Activated naive CD4-positive, alpha-beta T cell treated with anti-CD3 and anti-CD28 coated beads, Interleukin-2, amount 10 ng/mL, durations not matched to agents 7 days and 5 days (primary cell): ENCODE results near the gene YBX2.

ENCODE experiments used
- CTCF ChIA-PET: fragments of 350-600 bp; sonication (Branson Sonifier 250); formaldehyde crosslinking; loops from one replicate; lab custom pipeline; 2021; ENCODE audit warnings: antibody characterized with exemption; lab: Charles Lee
- DNase-seq: peaks from one replicate; pipeline ENCODE4 v3.0.0-alpha.2; 2020
- H3K27ac Mint-ChIP-seq: one replicate; pipeline ENCODE4 v1.8.0; 2021; ENCODE audit warnings: mild to moderate bottlenecking, moderate library complexity, mixed read lengths
- H3K27me3 Mint-ChIP-seq: one replicate; pipeline ENCODE4 v1.8.0; 2021; ENCODE audit warnings: mild to moderate bottlenecking, mixed read lengths
- H3K36me3 Mint-ChIP-seq: one replicate; pipeline ENCODE4 v1.8.0; 2021; ENCODE audit warnings: mixed read lengths
- H3K4me1 Mint-ChIP-seq: one replicate; pipeline ENCODE4 v1.8.0; 2021; ENCODE audit warnings: mixed read lengths
- H3K4me3 Mint-ChIP-seq: one replicate; pipeline ENCODE4 v1.8.0; 2021; ENCODE audit warnings: mild to moderate bottlenecking, moderate library complexity, mixed read lengths
- H3K9me3 Mint-ChIP-seq: one replicate; pipeline ENCODE4 v1.8.0; 2021; ENCODE audit warnings: mixed read lengths

YBX2 gene

GRCh38 chr17:7284911-7285310 is 9.5 kb downstream of the YBX2 start:
- CTCF ChIA-PET = interaction anchor here (10.4 kb wide), 1 partner anchor 13 kb away, joined by 78 read pairs; no protein-coding TSS in a partner anchor
- Mint-ChIP-seq H3K36me3 (no peaks in the 10 kb centered on the region), H3K9me3 (no peaks in the 10 kb centered on the region), H3K4me3 (no peak overlapping the region), H3K4me1 (peaks cover 27% of the 10 kb centered on the region), H3K27ac (no peak overlapping the region), H3K27me3 (peaks cover 99% of the 10 kb centered on the region)
- no peak for DNase-seq

GRCh38 chr17:7283471-7284216 is 10.8 kb downstream of the YBX2 start:
- Mint-ChIP-seq H3K4me3 (no peak overlapping the region), H3K9me3 (no peaks in the 10 kb centered on the region), H3K4me1 (peaks cover 28% of the 10 kb centered on the region), H3K27me3 (peaks cover 89% of the 10 kb centered on the region), H3K27ac (no peak overlapping the region), H3K36me3 (no peaks in the 10 kb centered on the region)
- CTCF ChIA-PET = interaction anchor here (10.4 kb wide), 1 partner anchor 14 kb away, joined by 78 read pairs; no protein-coding TSS in a partner anchor
- no peak for DNase-seq

- Mint-ChIP-seq H3K27ac (no peak overlapping the region), H3K36me3 (no peaks in the 10 kb centered on the region), H3K4me3 (peak overlapping the region; percentile 3), H3K9me3 (no peaks in the 10 kb centered on the region), H3K4me1 (peaks cover 28% of the 10 kb centered on the region), H3K27me3 (peaks cover 81% of the 10 kb centered on the region)
- no peak for DNase-seq
- CTCF ChIA-PET = interaction anchor here (1.2 to 10.4 kb wide), 2 partner anchors 15 to 278 kb away, joined by 4 to 78 read pairs; partner anchors contain the start of gene SENP3
Measured at GRCh38 chr17:7282752-7283321, 11.6 kb downstream of the YBX2 start.

- Mint-ChIP-seq H3K4me3 (peak overlapping the region; percentile 71), H3K4me1 (peaks cover 28% of the 10 kb centered on the region)
- CTCF ChIA-PET = interaction anchor here (0.6 to 10.4 kb wide), 5 partner anchors 10 to 279 kb away, joined by 3 to 78 read pairs (median 4); partner anchors contain the start of gene SENP3
Measured at GRCh38 chr17:7281953-7282751, 12.3 kb downstream of the YBX2 start.

GRCh38 chr17:7281074-7281952 is 13.1 kb downstream of the YBX2 start, which contains the start of gene SLC2A4:
Gene SLC2A4, plus strand, starts transcription at chr17:7281718. Its CDS starts 217 bp downstream, at chr17:7281935.
- Mint-ChIP-seq H3K4me1 (peaks cover 28% of the 10 kb centered on the region), H3K27ac (peak within 1 kb of the TSS; percentile 45), H3K36me3 (no peaks in the 10 kb centered on the region), H3K27me3 (peaks cover 65% of the 10 kb centered on the region), H3K9me3 (no peaks in the 10 kb centered on the region), H3K4me3 (peak within 1 kb of the TSS; percentile 71)
- CTCF ChIA-PET = interaction anchor here (0.6 to 10.4 kb wide), 6 partner anchors 9 to 280 kb away, joined by 3 to 78 read pairs (median 4); partner anchors contain the start of gene SENP3
- peak; percentile 90 for DNase-seq

More at GRCh38 chr17:7281953-7282751, 12.3 kb downstream of the YBX2 start:
- Mint-ChIP-seq H3K27ac (no peak overlapping the region), H3K9me3 (no peaks in the 10 kb centered on the region), H3K36me3 (no peaks in the 10 kb centered on the region), H3K27me3 (peaks cover 74% of the 10 kb centered on the region)
- DNase-seq = no peak

GRCh38 chr17:7280519-7281073 is 13.8 kb downstream of the YBX2 start:
- H3K27me3 Mint-ChIP-seq = peaks cover 61% of the 10 kb centered on the region
- DNase-seq = peak; percentile 89
- H3K4me3 Mint-ChIP-seq = peak overlapping the region; percentile 71
- CTCF ChIA-PET = interaction anchor here (0.8 to 10.4 kb wide), 5 partner anchors 12 to 280 kb away, joined by 3 to 78 read pairs (median 4); partner anchors contain the start of gene ACAP1
- H3K9me3 Mint-ChIP-seq = no peaks in the 10 kb centered on the region
- H3K36me3 Mint-ChIP-seq = no peaks in the 10 kb centered on the region
- peaks cover 28% of the 10 kb centered on the region for H3K4me1 Mint-ChIP-seq
- peak overlapping the region; percentile 45 for H3K27ac Mint-ChIP-seq

GRCh38 chr17:7279448-7279847 is 15.0 kb downstream of the YBX2 start:
- CTCF ChIA-PET = interaction anchor here (0.7 to 10.4 kb wide), 4 partner anchors 10 to 124 kb away, joined by 3 to 78 read pairs (median 4); no protein-coding TSS in a partner anchor

DNA sequence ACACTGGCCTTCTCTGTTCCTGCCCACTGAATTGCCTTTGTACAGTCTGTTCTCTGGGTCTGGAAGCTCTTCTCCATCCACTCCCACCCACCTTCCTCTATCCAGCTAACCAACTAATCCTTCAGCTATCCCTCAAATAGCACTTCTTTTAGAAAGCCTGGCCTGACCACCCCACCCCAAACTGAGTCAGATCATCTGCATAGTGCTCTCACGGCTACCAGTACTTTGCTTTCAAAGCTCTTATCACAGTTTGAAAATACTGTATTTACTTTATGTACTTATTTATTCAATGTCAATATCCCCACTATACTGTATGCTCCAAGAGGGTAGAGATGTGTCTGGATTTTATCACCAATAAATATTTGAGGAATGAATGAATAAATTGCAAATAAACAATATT is 27.7 kb downstream of the YBX2 start:
- no peak overlapping the region for H3K27ac Mint-ChIP-seq
- H3K4me3 Mint-ChIP-seq = no peak overlapping the region
- H3K4me1 Mint-ChIP-seq = peaks cover 24% of the 10 kb centered on the region
- no peak for DNase-seq
- CTCF ChIA-PET = interaction anchor here (1.4 kb wide), 1 partner anchor 30 kb away, joined by 3 read pairs; no protein-coding TSS in a partner anchor
- no peaks in the 10 kb centered on the region for H3K9me3 Mint-ChIP-seq
- H3K27me3 Mint-ChIP-seq = peaks cover 78% of the 10 kb centered on the region
- H3K36me3 Mint-ChIP-seq = peaks cover 3% of the 10 kb centered on the region

More at GRCh38 chr17:7279448-7279847, 15.0 kb downstream of the YBX2 start:
- Mint-ChIP-seq H3K4me3 (no peak overlapping the region), H3K4me1 (peaks cover 28% of the 10 kb centered on the region), H3K27me3 (peaks cover 52% of the 10 kb centered on the region), H3K36me3 (no peaks in the 10 kb centered on the region), H3K9me3 (no peaks in the 10 kb centered on the region), H3K27ac (no peak overlapping the region)
- DNase-seq = no peak

- Mint-ChIP-seq H3K4me1 (peaks cover 33% of the 10 kb centered on the region), H3K36me3 (peaks cover 3% of the 10 kb centered on the region), H3K27me3 (peaks cover 80% of the 10 kb centered on the region), H3K27ac (no peak overlapping the region), H3K9me3 (no peaks in the 10 kb centered on the region), H3K4me3 (no peak overlapping the region)
- CTCF ChIA-PET = interaction anchor here (0.6 to 0.8 kb wide), 2 partner anchors 218 to 239 kb away, joined by 3 read pairs; no protein-coding TSS in a partner anchor
- DNase-seq = no peak
Measured at GRCh38 chr17:7263801-7264078, 30.7 kb downstream of the YBX2 start.

DNA sequence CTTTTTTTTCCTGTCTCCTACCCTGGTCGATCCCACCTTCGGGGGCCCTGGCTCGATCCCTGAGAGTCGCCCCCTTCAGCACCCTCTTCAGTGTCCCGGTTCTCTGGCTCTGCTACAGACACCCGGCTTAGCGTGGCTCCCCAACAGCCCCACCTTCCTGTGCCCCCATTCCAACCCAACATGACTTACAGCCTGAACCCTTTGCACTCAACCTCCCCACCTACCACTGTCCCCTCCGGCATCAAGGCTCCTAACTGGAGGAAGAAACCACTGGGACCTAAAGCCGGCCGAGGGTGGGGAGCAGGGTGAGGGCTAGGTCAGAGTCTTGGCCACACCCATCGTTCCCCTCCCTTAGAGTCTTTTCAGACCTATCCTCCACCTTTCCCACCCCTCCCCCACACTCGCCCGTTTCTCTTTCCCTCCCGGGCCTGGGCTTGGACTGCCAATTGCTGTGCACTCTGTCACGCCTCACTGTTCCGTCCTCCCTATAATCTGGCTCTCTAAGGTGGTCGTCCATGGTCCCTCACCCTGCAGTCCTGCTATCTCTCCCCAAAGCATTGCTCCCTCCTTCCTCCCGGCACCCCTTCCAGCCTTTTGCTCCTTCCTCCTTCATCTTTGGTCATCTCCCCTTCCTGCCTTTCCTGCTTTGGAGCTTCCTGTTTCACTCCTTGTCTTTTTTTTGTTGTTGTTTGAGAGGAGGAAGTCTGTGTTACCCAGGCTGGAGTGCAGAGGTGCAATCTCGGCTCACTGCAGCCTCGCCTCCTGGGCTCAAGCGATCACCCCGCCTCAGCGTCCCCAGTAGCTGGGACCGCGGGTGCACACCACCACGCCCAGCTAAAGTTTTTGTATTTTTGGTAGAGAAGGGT is 31.3 kb downstream of the YBX2 start:
- H3K4me3 Mint-ChIP-seq = peak overlapping the region; percentile 19
- DNase-seq = peak; percentile 54
- no peaks in the 10 kb centered on the region for H3K9me3 Mint-ChIP-seq
- H3K27ac Mint-ChIP-seq = peak overlapping the region; percentile 24
- peaks cover 33% of the 10 kb centered on the region for H3K4me1 Mint-ChIP-seq
- peaks cover 3% of the 10 kb centered on the region for H3K36me3 Mint-ChIP-seq
- peaks cover 76% of the 10 kb centered on the region for H3K27me3 Mint-ChIP-seq
- CTCF ChIA-PET = interaction anchor here (0.6 to 0.8 kb wide), 2 partner anchors 218 to 240 kb away, joined by 3 read pairs; no protein-coding TSS in a partner anchor

DNA sequence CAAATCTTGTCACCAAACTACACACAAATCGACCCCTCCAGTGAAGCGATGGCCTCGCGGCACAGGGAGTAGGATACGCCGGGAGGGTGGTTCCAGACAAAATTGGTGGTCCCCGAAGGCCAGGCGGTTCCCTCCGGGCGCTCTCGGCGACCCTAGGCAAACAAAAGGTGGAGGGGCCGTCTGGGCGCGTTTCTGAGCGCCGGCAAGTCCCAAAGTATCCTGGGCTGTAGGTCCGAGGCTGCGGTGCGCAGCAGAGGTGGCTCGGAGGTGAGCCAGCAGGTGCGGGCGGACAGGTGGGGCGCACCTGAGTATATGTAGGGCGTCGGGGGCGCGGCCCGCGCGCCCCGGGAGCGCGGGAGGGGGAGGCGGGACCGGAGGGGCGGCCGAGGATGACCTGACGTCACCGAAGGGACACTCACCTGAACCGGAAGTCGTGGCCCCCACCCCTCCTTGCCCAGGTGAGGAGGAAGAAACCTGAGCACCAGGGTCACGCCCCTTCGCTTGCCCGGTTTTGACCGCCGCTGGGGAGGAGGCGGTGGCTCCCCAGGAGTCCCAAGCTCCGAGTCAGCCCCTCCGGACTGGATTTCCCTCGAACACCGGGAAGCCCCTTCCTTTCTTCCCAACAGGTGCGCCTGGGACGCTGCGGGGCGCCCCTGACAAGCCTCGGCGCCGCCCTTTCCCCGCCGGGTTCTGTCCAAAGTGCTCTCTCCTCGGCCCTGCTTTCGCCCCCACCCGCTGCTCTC is 32.1 kb downstream of the YBX2 start, which contains the start of gene CLDN7:
Gene CLDN7, minus strand, starts transcription at position 287 of the 743 bp plus-strand sequence. CDS start 435 bp downstream, outside the sequence.
- CTCF ChIA-PET = no interaction called here
- H3K9me3 Mint-ChIP-seq = no peaks in the 10 kb centered on the region
- H3K36me3 Mint-ChIP-seq = peaks cover 3% of the 10 kb centered on the region
- H3K4me3 Mint-ChIP-seq = peak within 1 kb of the TSS; percentile 57
- H3K27me3 Mint-ChIP-seq = peaks cover 69% of the 10 kb centered on the region
- peaks cover 33% of the 10 kb centered on the region for H3K4me1 Mint-ChIP-seq
- peak; percentile 37 for DNase-seq
- peak within 1 kb of the TSS; percentile 65 for H3K27ac Mint-ChIP-seq
